Measurements from ENCODE around the gene SLC2A6. TPM values are rescaled to one million over a fixed set of nuclear protein-coding genes. Genes with fewer than 3 reads are reported as not detected.

SLC2A6 gene
- total RNA-seq, 4 donors from 2014 or later: 0.29 to 3.7 (median 0.49) TPM

DNA sequence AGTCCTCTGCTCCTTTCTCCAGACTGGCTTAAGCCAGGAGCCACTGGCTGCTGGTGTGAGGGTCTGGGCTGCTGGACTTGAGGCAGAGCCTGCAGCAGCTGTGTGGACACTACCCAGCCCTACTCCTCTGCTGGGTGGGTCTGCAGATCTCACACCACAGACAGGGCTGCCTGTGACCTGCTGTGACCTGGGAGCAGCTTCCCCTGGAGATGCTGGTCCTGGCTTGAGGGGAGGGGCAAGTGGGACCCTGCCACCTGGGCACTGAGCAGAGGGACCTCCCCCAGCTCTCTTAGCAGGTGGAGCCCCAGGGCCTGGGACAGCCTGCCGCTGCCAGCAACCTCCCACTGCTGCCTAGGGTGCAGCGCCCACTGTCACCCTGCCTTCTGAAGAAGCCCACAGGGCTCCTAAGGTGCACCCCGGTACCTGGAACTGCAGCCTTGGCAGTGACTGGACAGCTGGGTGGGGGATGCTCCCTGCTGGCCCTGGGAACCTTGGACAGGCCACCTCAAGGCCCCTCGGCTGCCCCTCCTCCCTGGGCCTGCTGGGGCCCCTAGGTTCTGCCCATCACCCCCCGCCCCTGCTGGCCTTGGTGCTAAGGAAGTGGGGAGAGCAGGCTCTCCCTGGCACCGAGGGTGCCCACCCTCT, 10.0 kb downstream of the SLC2A6 start:
- Histone ChIP-seq H3K4me1 (no peaks in the 10 kb centered on the region), H3K4me3 (no peak overlapping the region), H3K27ac (no peak overlapping the region), H3K36me3 (peaks cover 10% of the 10 kb centered on the region), H3K27me3 (no peaks in the 10 kb centered on the region), H3K9me3 (no peaks in the 10 kb centered on the region)
- TF ChIP-seq POLR2AphosphoS5 (IDR thresholded peaks at IDR 0.05): no peak
- TF ChIP-seq POLR2A (IDR thresholded peaks at IDR 0.05): no peak
- no peak for TF ChIP-seq CTCF (IDR thresholded peaks at IDR 0.05)
- TF ChIP-seq EP300 (IDR thresholded peaks at IDR 0.05): no peak
- WGBS: no CpG with 5 or more reads among the region's 6 CpGs
- DNase-seq (ENCODE audit: low spot score in 2 of 2): no peak

GRCh38 chr9:133468374-133468773, 10.5 kb downstream of the SLC2A6 start:
- Histone ChIP-seq H3K27ac (no peak overlapping the region), H3K4me3 (no peak overlapping the region), H3K9me3 (no peaks in the 10 kb centered on the region), H3K36me3 (peaks cover 15% of the 10 kb centered on the region), H3K4me1 (no peaks in the 10 kb centered on the region), H3K27me3 (no peaks in the 10 kb centered on the region)
- DNase-seq (ENCODE audit: low spot score in 2 of 2): no peak
- TF ChIP-seq CTCF (IDR thresholded peaks at IDR 0.05) (no peak), POLR2A (IDR thresholded peaks at IDR 0.05) (no peak)
- WGBS: no CpG with 5 or more reads among the region's 11 CpGs

DNA sequence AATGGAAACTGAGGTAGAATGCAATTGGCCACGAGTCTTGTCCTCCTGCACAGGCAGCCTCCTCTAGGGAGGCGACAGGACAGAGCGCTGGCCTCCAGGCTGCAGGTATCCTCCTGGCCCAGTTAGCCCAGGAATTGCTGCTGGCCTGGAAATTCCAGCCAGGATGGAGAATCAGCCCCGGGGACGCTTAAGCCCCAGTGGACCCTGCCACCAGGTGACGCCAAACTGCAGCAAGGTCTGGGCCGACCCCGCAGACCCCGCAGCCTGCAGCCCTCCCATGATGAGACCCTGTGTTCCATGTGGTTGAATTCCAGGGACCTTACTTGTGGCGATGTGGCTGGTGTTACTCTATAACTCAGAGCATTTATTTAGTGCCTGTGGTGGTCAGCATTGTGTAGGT, 11.8 kb downstream of the SLC2A6 start:
- WGBS: 91% methylated on average over 10 of the region's 10 CpGs
- DNase-seq (ENCODE audit: low spot score in 2 of 2): no peak

GRCh38 chr9:133465984-133466383, 12.9 kb downstream of the SLC2A6 start:
- peaks cover 2% of the 10 kb centered on the region for H3K4me1 ChIP-seq
- peaks cover 15% of the 10 kb centered on the region for H3K36me3 ChIP-seq
- H3K9me3 ChIP-seq: no peaks in the 10 kb centered on the region
- no peaks in the 10 kb centered on the region for H3K27me3 ChIP-seq
- no peak overlapping the region for H3K27ac ChIP-seq
- no peak overlapping the region for H3K4me3 ChIP-seq
- TF ChIP-seq POLR2AphosphoS5 (IDR thresholded peaks at IDR 0.05): no peak
- DNase-seq (ENCODE audit: low spot score in 2 of 2): no peak
- WGBS: 72% methylated on average over 6 of the region's 6 CpGs

More for the DNA sequence above, 11.8 kb downstream of the SLC2A6 start:
- Histone ChIP-seq H3K27me3 (no peaks in the 10 kb centered on the region), H3K9me3 (no peaks in the 10 kb centered on the region), H3K27ac (no peak overlapping the region), H3K4me1 (no peaks in the 10 kb centered on the region), H3K36me3 (peaks cover 15% of the 10 kb centered on the region), H3K4me3 (no peak overlapping the region)
- TF ChIP-seq POLR2AphosphoS5 (IDR thresholded peaks at IDR 0.05) (no peak), EP300 (IDR thresholded peaks at IDR 0.05) (no peak), POLR2A (IDR thresholded peaks at IDR 0.05) (no peak), CTCF (IDR thresholded peaks at IDR 0.05) (no peak)

- Histone ChIP-seq H3K4me1 (peaks cover 12% of the 10 kb centered on the region), H3K9me3 (no peaks in the 10 kb centered on the region)
- WGBS: 100% methylated on average over 6 of the region's 10 CpGs
These were observed 14.3 kb downstream of the SLC2A6 start for GRCh38 chr9:133464638-133465037.

More at GRCh38 chr9:133464638-133465037, 14.3 kb downstream of the SLC2A6 start:
- Histone ChIP-seq H3K27ac (no peak overlapping the region), H3K36me3 (peaks cover 15% of the 10 kb centered on the region), H3K27me3 (no peaks in the 10 kb centered on the region), H3K4me3 (no peak overlapping the region)
- no peak for TF ChIP-seq CTCF (IDR thresholded peaks at IDR 0.05)
- no peak for TF ChIP-seq EP300 (IDR thresholded peaks at IDR 0.05)
- TF ChIP-seq POLR2A (IDR thresholded peaks at IDR 0.05): no peak
- no peak for TF ChIP-seq POLR2AphosphoS5 (IDR thresholded peaks at IDR 0.05)
- no peak for DNase-seq (ENCODE audit: low spot score in 2 of 2)
